ENCODE results near the gene SGK2.

The SGK2 gene

GRCh38 chr20:43542161-43542560 is 16.7 kb upstream of the SGK2 start:
- no peak for TF ChIP-seq TAF1 (IDR thresholded peaks at IDR 0.05; ENCODE audit: borderline replicate concordance, insufficient read depth, low read length)
- TF ChIP-seq FOXP2 (optimal IDR thresholded peaks at IDR 0.05; ENCODE audit: borderline replicate concordance, extremely low read depth, extremely low read length, insufficient read depth): no peak
- no peak for TF ChIP-seq SIN3A (IDR thresholded peaks at IDR 0.05; ENCODE audit: borderline replicate concordance, insufficient read depth, low read length)
- no peak for TF ChIP-seq POLR2AphosphoS5 (IDR thresholded peaks at IDR 0.05; ENCODE audit: low read depth, low read length)
- TF ChIP-seq, protein P1, sequence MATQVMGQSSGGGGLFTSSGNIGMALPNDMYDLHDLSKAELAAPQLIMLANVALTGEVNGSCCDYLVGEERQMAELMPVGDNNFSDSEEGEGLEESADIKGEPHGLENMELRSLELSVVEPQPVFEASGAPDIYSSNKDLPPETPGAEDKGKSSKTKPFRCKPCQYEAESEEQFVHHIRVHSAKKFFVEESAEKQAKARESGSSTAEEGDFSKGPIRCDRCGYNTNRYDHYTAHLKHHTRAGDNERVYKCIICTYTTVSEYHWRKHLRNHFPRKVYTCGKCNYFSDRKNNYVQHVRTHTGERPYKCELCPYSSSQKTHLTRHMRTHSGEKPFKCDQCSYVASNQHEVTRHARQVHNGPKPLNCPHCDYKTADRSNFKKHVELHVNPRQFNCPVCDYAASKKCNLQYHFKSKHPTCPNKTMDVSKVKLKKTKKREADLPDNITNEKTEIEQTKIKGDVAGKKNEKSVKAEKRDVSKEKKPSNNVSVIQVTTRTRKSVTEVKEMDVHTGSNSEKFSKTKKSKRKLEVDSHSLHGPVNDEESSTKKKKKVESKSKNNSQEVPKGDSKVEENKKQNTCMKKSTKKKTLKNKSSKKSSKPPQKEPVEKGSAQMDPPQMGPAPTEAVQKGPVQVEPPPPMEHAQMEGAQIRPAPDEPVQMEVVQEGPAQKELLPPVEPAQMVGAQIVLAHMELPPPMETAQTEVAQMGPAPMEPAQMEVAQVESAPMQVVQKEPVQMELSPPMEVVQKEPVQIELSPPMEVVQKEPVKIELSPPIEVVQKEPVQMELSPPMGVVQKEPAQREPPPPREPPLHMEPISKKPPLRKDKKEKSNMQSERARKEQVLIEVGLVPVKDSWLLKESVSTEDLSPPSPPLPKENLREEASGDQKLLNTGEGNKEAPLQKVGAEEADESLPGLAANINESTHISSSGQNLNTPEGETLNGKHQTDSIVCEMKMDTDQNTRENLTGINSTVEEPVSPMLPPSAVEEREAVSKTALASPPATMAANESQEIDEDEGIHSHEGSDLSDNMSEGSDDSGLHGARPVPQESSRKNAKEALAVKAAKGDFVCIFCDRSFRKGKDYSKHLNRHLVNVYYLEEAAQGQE (IDR thresholded peaks at IDR 0.05; ENCODE audit: insufficient read depth in 1 of 2, low read depth in 2 of 2, low read length in 2 of 2): no peak

DNA sequence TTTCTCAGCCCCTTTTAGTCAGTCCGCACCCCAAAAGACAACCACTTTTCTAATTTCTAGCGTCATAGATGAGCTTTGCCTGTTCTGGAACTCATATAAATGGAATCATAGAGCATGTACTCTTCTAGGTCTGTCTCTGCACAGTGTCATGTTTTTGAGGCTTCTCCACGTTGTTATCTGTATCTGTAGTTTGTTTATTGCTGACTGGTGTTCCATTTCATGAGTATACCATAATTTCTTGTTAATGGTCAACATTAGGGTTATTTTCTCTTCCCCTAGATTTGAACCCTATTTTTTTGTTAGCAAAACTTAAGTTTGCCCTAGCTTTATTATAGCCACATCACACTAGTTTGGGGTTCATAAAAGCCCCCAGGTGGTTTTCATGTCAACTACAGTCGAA is 16.2 kb upstream of the SGK2 start:
- TF ChIP-seq TAF1 (IDR thresholded peaks at IDR 0.05; ENCODE audit: borderline replicate concordance, insufficient read depth, low read length): no peak
- no peak for TF ChIP-seq FOXP2 (optimal IDR thresholded peaks at IDR 0.05; ENCODE audit: borderline replicate concordance, extremely low read depth, extremely low read length, insufficient read depth)
- TF ChIP-seq, protein P1 (IDR thresholded peaks at IDR 0.05; ENCODE audit: insufficient read depth in 1 of 2, low read depth in 2 of 2, low read length in 2 of 2): no peak
- no peak for TF ChIP-seq POLR2AphosphoS5 (IDR thresholded peaks at IDR 0.05; ENCODE audit: low read depth, low read length)
- TF ChIP-seq SIN3A (IDR thresholded peaks at IDR 0.05; ENCODE audit: borderline replicate concordance, insufficient read depth, low read length): no peak

DNA sequence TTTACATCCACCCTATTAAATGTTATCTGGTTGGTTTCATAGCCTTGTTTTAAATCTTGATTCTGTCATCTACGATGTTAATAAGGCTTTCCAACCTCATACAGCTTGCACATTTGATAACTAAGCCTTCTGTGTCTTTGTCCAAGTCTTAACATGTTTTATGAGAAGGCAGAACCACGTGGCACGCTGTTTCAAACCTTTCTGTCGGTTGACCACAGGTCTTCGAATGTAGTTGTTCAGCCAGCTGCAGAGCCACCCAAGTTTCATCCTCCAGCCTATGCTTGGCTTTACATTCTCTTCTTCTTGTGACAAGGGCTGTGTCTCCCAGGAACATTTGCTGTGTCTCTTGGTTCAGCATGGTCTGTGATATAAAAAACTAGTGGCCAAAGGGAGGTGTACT is 15.7 kb upstream of the SGK2 start:
- TF ChIP-seq POLR2AphosphoS5 (IDR thresholded peaks at IDR 0.05; ENCODE audit: low read depth, low read length): no peak
- TF ChIP-seq, protein P1 (IDR thresholded peaks at IDR 0.05; ENCODE audit: insufficient read depth in 1 of 2, low read depth in 2 of 2, low read length in 2 of 2): no peak
- no peak for TF ChIP-seq SIN3A (IDR thresholded peaks at IDR 0.05; ENCODE audit: borderline replicate concordance, insufficient read depth, low read length)
- no peak for TF ChIP-seq TAF1 (IDR thresholded peaks at IDR 0.05; ENCODE audit: borderline replicate concordance, insufficient read depth, low read length)
- no peak for TF ChIP-seq FOXP2 (optimal IDR thresholded peaks at IDR 0.05; ENCODE audit: borderline replicate concordance, extremely low read depth, extremely low read length, insufficient read depth)

DNA sequence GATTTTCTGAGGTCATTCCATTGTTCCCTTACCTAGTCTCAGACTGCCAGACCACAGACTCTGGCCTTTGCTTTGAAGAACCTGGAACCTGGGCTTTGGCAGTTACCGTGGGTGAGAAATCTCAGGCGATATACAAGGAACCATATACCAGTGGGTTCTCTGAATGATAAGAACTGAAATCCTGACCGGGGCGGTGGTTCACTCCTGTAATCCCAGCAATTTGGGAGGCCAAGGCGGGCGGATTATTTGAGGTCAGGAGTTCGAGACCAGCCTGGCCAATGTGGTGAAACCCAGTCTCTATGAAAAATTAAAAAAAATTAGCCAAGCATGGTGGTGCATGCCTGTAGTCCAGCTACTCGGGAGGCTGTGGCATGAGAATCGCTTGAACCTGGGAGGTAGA is 14.3 kb upstream of the SGK2 start:
- TF ChIP-seq, protein P1 (IDR thresholded peaks at IDR 0.05; ENCODE audit: insufficient read depth in 1 of 2, low read depth in 2 of 2, low read length in 2 of 2): no peak
- TF ChIP-seq TAF1 (IDR thresholded peaks at IDR 0.05; ENCODE audit: borderline replicate concordance, insufficient read depth, low read length): no peak
- no peak for TF ChIP-seq FOXP2 (optimal IDR thresholded peaks at IDR 0.05; ENCODE audit: borderline replicate concordance, extremely low read depth, extremely low read length, insufficient read depth)
- no peak for TF ChIP-seq SIN3A (IDR thresholded peaks at IDR 0.05; ENCODE audit: borderline replicate concordance, insufficient read depth, low read length)
- no peak for TF ChIP-seq POLR2AphosphoS5 (IDR thresholded peaks at IDR 0.05; ENCODE audit: low read depth, low read length)
